Muscle of leg (tissue), 11 donors: ENCODE data around the gene IRF4. TPM values are rescaled to one million over a fixed set of nuclear protein-coding genes. Genes with fewer than 3 reads are reported as not detected.

Experiments used
- DNase-seq: peaks from one replicate; pipeline ENCODE4 v3.0.0; 2013
- H3K27ac ChIP-seq: one replicate; pipeline ENCODE4 v1.5.1; 2013; ENCODE audit warnings: mild to moderate bottlenecking, low read length, control low read depth
- H3K27me3 ChIP-seq: one replicate; pipeline ENCODE4 v1.6.1; 2013; ENCODE audit warnings: low read length; ENCODE audit not compliant: control insufficient read depth, insufficient read depth
- H3K36me3 ChIP-seq: one replicate; pipeline ENCODE4 v1.6.1; 2013; ENCODE audit warnings: low read length; ENCODE audit not compliant: control insufficient read depth, insufficient read depth
- H3K4me1 ChIP-seq: one replicate; pipeline ENCODE4 v1.6.1; 2013; ENCODE audit warnings: low read length; ENCODE audit not compliant: control insufficient read depth, insufficient read depth
- H3K4me3 ChIP-seq: one replicate; pipeline ENCODE4 v1.5.1; 2013; ENCODE audit warnings: low read length, control low read depth
- H3K9me3 ChIP-seq: replicated peaks from 2 replicates; pipeline ENCODE4 v1.6.1; 2013; ENCODE audit warnings: low read depth, low read length; ENCODE audit not compliant: control insufficient read depth
- whole genome bisulfite sequencing: methylation state at CpG from one replicate; pipeline ENCODE4 v1.1.5; 2013; ENCODE audit warnings: missing lambda C conversion rate; ENCODE audit not compliant: insufficient coverage; 5-methylcytosine and 5-hydroxymethylcytosine counted together
- polyA plus RNA-seq, 8 donors: library from polyadenylated mRNA; unstranded; fragments of 120-200 nt; gene quantifications; one replicate each; pipeline versions ENCODE4 v1.2.1 to v1.2.3, GENCODE V29; 2013; ENCODE audit warnings: inconsistent platforms in 1 of 8, low replicate concordance in 1 of 8; ENCODE audit not compliant: insufficient read length in 8 of 8, insufficient read depth in 1 of 8
- total RNA-seq: library from RNA; stranded (reverse); fragments of 120-200 nt; gene quantifications from one replicate; pipeline ENCODE4 v1.2.4, GENCODE V29; 2013

IRF4 gene
- total and polyA plus RNA-seq, 9 donors, result 0.12 to 1.8 (median 0.46) TPM

- peak; percentile 31 for DNase-seq
- H3K4me1 ChIP-seq, result peaks cover 12% of the 10 kb centered on the region
- H3K9me3 ChIP-seq, result no peaks in the 10 kb centered on the region
- peaks cover 22% of the 10 kb centered on the region for H3K27me3 ChIP-seq
- no peak overlapping the region for H3K27ac ChIP-seq
- no peak overlapping the region for H3K4me3 ChIP-seq
- H3K36me3 ChIP-seq, result no peaks in the 10 kb centered on the region
- WGBS, result 34% methylated on average over 5 of the region's 9 CpGs
Measured at GRCh38 chr6:452301-453067, 60.9 kb downstream of the IRF4 start.

- Histone ChIP-seq H3K4me3 (no peak overlapping the region), H3K27ac (no peak overlapping the region), H3K27me3 (peaks cover 19% of the 10 kb centered on the region), H3K4me1 (peaks cover 12% of the 10 kb centered on the region), H3K36me3 (no peaks in the 10 kb centered on the region), H3K9me3 (no peaks in the 10 kb centered on the region)
- DNase-seq, result peak; percentile 84
- WGBS, result 36% methylated on average over 13 of the region's 13 CpGs
Measured at GRCh38 chr6:453152-453551, 61.6 kb downstream of the IRF4 start.

- DNase-seq, result peak; percentile 23
- Histone ChIP-seq H3K9me3 (no peaks in the 10 kb centered on the region), H3K36me3 (no peaks in the 10 kb centered on the region), H3K27me3 (peaks cover 17% of the 10 kb centered on the region), H3K27ac (no peak overlapping the region), H3K4me1 (peaks cover 12% of the 10 kb centered on the region), H3K4me3 (no peak overlapping the region)
- WGBS, result no CpG with 5 or more reads among the region's 5 CpGs
Measured at GRCh38 chr6:454148-454991, 62.8 kb downstream of the IRF4 start.

DNA sequence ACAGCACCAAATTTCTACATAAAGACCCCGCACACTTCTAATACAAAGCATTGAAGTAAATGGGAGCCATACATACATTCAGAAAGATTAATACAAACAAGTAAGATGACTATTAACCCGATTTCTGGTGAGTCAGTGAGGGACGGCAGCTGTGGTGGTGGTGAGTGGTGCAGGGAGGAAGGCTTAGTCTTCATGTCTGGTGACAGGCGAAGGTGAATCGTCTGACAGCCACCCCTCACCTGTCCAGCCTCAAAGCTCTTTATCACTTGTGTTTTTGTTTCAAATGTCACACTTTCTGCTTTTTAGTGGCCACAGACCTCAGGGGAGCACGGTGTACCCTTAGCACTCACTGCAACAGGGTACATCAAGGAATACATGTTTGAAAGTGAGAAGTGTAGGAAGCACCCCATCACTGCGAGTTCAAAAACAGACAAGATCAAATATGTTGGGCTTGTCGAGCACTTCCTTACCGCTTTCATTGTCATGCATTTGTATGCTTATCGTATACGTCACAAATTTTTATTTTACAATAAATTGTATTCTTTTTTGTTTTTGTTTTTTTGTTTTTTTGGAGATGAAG is 63.5 kb downstream of the IRF4 start:
- H3K9me3 ChIP-seq, result no peaks in the 10 kb centered on the region
- no peak for DNase-seq
- WGBS, result 80% methylated on average over 2 of the region's 11 CpGs
- H3K36me3 ChIP-seq, result no peaks in the 10 kb centered on the region
- peaks cover 12% of the 10 kb centered on the region for H3K4me1 ChIP-seq
- H3K27ac ChIP-seq, result no peak overlapping the region
- H3K4me3 ChIP-seq, result no peak overlapping the region
- H3K27me3 ChIP-seq, result peaks cover 17% of the 10 kb centered on the region

DNA sequence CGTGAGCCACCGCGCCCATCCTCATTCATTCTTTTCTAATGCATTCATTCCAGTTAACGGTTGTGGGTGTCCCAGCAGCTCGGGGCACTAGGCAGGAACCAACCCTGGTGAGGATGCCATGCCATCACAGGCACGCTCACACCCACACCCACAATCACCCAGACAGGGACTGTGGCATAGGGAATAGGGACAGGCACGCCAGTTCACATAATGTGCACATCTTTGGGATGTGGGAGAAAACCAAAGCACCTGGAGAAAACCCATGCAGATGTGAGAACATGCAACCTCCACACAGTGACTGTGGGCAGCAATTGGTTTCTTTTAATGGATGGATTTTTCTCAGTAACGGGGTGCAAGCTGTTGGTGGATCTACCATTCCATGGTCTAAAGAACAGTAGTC is 64.3 kb downstream of the IRF4 start:
- DNase-seq, result no peak
- 100% methylated on average over 3 of the region's 8 CpGs for WGBS
- peaks cover 12% of the 10 kb centered on the region for H3K4me1 ChIP-seq
- H3K4me3 ChIP-seq, result no peak overlapping the region
- H3K9me3 ChIP-seq, result no peaks in the 10 kb centered on the region
- no peaks in the 10 kb centered on the region for H3K36me3 ChIP-seq
- no peak overlapping the region for H3K27ac ChIP-seq
- H3K27me3 ChIP-seq, result peaks cover 17% of the 10 kb centered on the region

- WGBS, result 89% methylated on average over 5 of the region's 5 CpGs
- Histone ChIP-seq H3K9me3 (no peaks in the 10 kb centered on the region), H3K27me3 (peaks cover 15% of the 10 kb centered on the region), H3K27ac (no peak overlapping the region), H3K4me1 (peaks cover 12% of the 10 kb centered on the region), H3K36me3 (no peaks in the 10 kb centered on the region), H3K4me3 (no peak overlapping the region)
- DNase-seq, result no peak
Measured at GRCh38 chr6:456358-456867, 64.9 kb downstream of the IRF4 start.

DNA sequence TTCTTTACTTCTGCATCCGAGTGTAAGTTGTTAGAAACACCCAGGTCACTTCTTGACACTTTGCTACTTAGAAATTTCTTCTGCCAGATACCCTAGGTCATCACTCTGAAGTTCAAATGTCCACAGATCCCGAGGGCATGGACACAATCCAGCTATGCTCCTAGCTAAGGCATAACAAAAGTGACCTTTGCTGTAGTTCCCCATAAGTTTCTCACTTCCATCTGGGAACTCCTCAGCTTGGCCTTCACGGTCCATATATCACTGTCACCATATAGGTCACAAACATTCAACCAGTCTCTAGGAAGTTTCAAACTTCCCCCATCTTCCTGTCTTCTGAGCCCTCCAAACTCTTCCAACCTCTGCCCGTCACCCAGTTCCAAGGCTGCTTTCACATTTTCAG is 65.3 kb downstream of the IRF4 start:
- DNase-seq, result no peak
- WGBS, result 89% methylated on average over 3 of the region's 4 CpGs
- H3K9me3 ChIP-seq, result no peaks in the 10 kb centered on the region
- peaks cover 12% of the 10 kb centered on the region for H3K4me1 ChIP-seq
- no peaks in the 10 kb centered on the region for H3K36me3 ChIP-seq
- no peak overlapping the region for H3K27ac ChIP-seq
- H3K27me3 ChIP-seq, result peaks cover 15% of the 10 kb centered on the region
- no peak overlapping the region for H3K4me3 ChIP-seq

Other genes starting within 250 kb of the IRF4 start
- 20.7 TPM for gene DUSP22, start 99.3 kb upstream of the IRF4 start, total RNA-seq
- 10 to 100 TPM; 27.1 to 35.5 (median 29.0) TPM for gene DUSP22, start 99.3 kb upstream of the IRF4 start, polyA plus RNA-seq